ENCODE measurements around the gene PSME2. TPM values are rescaled to one million over a fixed set of nuclear protein-coding genes. Genes with fewer than 3 reads are reported as not detected.

The PSME2 gene
- total and polyA plus RNA-seq, 2 of the 13 experiments (the other 11 are each of a cell fraction or from before 2014, with no cell fraction given), result 332 to 716 TPM

DNA sequence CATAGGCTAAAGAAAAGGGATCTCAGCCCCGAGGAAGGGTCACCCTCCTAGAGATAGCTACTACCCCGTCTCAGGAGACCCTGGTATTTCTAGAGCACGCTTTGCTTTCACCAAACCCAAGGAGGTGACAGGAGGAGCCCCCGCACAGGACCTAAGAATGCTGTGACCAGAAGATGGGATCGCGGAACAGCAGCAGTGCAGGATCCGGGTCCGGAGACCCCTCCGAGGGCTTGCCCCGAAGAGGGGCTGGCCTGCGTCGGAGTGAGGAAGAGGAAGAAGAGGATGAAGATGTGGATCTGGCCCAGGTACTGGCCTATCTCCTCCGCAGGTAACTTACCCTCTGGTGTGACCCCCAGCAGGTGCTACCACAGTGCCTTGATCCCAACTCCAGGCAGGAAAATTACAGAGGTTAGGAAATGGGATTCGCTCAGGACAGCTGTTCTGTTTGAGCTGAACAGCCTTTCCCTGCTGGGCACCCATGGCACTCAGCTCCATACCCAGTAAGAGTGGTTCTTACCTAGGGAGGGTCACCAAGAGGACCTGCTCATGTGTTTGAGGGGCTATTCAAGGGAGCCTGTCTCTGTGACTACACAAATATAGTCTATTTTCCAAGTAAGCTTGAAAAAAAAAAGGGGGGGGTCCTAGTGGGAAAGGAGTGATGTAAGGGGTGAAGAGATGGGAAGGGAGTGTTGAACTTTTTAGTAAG, 30.8 kb downstream of the PSME2 start (continued):
- TF ChIP-seq ZBTB4 (CRISPR knock-in tag; IDR thresholded peaks at IDR 0.05; ENCODE audit: borderline replicate concordance), result no peak; the same call in 1 of the 2 replicates
- TF ChIP-seq ZNF337 (CRISPR knock-in tag; IDR thresholded peaks at IDR 0.05; ENCODE audit: borderline replicate concordance, low read depth), result 0 out of 2 replicates have a peak, but pooled peaks have one; percentile 36
- 0 out of 2 replicates have a peak, but pooled peaks have one; percentile 65 for TF ChIP-seq ZNF33B (CRISPR knock-in tag; IDR thresholded peaks at IDR 0.05)
- TF ChIP-seq ZNF720 (CRISPR knock-in tag; IDR thresholded peaks at IDR 0.05), result no peak
- no peak; the same call in 1 of the 2 replicates for TF ChIP-seq MYC (CRISPR knock-in tag; IDR thresholded peaks at IDR 0.05; ENCODE audit: borderline replicate concordance)
- no peak for TF ChIP-seq ZNF451 (CRISPR knock-in tag; IDR thresholded peaks at IDR 0.05)
- no peak for TF ChIP-seq ZNF75D (CRISPR knock-in tag; IDR thresholded peaks at IDR 0.05; ENCODE audit: borderline replicate concordance)
- TF ChIP-seq, protein P1, sequence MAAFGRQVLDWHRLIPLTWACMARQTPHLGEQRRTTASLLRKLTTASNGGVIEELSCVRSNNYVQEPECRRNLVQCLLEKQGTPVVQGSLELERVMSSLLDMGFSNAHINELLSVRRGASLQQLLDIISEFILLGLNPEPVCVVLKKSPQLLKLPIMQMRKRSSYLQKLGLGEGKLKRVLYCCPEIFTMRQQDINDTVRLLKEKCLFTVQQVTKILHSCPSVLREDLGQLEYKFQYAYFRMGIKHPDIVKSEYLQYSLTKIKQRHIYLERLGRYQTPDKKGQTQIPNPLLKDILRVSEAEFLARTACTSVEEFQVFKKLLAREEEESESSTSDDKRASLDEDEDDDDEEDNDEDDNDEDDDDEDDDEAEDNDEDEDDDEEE (CRISPR knock-in tag; IDR thresholded peaks at IDR 0.05), result no peak; the same call in 1 of the 2 replicates
- peak; percentile 4; the same call in 1 of the 2 replicates for TF ChIP-seq FOXO1 (CRISPR knock-in tag; IDR thresholded peaks at IDR 0.05)
- no peak for TF ChIP-seq FOXA1 (IDR thresholded peaks at IDR 0.05)
- TF ChIP-seq FOXA1 (CRISPR knock-in tag; IDR thresholded peaks at IDR 0.05), result no peak
- no peak for TF ChIP-seq E2F1 (CRISPR knock-in tag; IDR thresholded peaks at IDR 0.05)
- peak; percentile 20; the same call in 1 of the 2 replicates for TF ChIP-seq SMARCE1 (IDR thresholded peaks at IDR 0.05; ENCODE audit: borderline replicate concordance)
- no peak for TF ChIP-seq THYN1 (CRISPR knock-in tag; IDR thresholded peaks at IDR 0.05; ENCODE audit: borderline replicate concordance, low read depth)
- no peak for TF ChIP-seq ZNF776 (CRISPR knock-in tag; IDR thresholded peaks at IDR 0.05)
- TF ChIP-seq SIX1 (CRISPR knock-in tag; IDR thresholded peaks at IDR 0.05; ENCODE audit: borderline replicate concordance), result no peak
- TF ChIP-seq, protein P2, sequence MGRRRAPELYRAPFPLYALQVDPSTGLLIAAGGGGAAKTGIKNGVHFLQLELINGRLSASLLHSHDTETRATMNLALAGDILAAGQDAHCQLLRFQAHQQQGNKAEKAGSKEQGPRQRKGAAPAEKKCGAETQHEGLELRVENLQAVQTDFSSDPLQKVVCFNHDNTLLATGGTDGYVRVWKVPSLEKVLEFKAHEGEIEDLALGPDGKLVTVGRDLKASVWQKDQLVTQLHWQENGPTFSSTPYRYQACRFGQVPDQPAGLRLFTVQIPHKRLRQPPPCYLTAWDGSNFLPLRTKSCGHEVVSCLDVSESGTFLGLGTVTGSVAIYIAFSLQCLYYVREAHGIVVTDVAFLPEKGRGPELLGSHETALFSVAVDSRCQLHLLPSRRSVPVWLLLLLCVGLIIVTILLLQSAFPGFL (CRISPR knock-in tag; IDR thresholded peaks at IDR 0.05), result no peak
- 0 out of 2 replicates have a peak, but pooled peaks have one; percentile 2 for TF ChIP-seq ZNF546 (CRISPR knock-in tag; conservative IDR thresholded peaks at IDR 0.05)
- no peak for TF ChIP-seq PATZ1 (CRISPR knock-in tag; IDR thresholded peaks at IDR 0.05)
